ENCODE data around the gene SPATA31D1.
"Not testable (repeated sequence)": the region's sequence is repeated elsewhere in the genome, so short reads cannot be mapped to it uniquely, and the experiment has no call there.

SPATA31D1 gene

GRCh38 chr9:81988472-81988871 lies at the start of gene SPATA31D1:
Gene SPATA31D1 (plus strand): TSS chr9:81988772. CDS start chr9:81988819, 47 bp downstream.
- not testable (repeated sequence) for DNase-seq

GRCh38 chr9:81943393-81943792 lies 45.2 kb upstream of the SPATA31D1 start, which contains the start of gene SPATA31D3:
Gene SPATA31D3 (plus strand): TSS chr9:81943500. CDS start chr9:81943586, 86 bp downstream.
- DNase-seq: not testable (repeated sequence)

GRCh38 chr9:81948650-81949049 lies 39.9 kb upstream of the SPATA31D1 start:
- not testable (repeated sequence) for DNase-seq

GRCh38 chr9:81953096-81953495 lies 35.5 kb upstream of the SPATA31D1 start:
- no peak for DNase-seq

- no peak for DNase-seq
Measured at GRCh38 chr9:81955625-81956024, 32.9 kb upstream of the SPATA31D1 start.

DNA sequence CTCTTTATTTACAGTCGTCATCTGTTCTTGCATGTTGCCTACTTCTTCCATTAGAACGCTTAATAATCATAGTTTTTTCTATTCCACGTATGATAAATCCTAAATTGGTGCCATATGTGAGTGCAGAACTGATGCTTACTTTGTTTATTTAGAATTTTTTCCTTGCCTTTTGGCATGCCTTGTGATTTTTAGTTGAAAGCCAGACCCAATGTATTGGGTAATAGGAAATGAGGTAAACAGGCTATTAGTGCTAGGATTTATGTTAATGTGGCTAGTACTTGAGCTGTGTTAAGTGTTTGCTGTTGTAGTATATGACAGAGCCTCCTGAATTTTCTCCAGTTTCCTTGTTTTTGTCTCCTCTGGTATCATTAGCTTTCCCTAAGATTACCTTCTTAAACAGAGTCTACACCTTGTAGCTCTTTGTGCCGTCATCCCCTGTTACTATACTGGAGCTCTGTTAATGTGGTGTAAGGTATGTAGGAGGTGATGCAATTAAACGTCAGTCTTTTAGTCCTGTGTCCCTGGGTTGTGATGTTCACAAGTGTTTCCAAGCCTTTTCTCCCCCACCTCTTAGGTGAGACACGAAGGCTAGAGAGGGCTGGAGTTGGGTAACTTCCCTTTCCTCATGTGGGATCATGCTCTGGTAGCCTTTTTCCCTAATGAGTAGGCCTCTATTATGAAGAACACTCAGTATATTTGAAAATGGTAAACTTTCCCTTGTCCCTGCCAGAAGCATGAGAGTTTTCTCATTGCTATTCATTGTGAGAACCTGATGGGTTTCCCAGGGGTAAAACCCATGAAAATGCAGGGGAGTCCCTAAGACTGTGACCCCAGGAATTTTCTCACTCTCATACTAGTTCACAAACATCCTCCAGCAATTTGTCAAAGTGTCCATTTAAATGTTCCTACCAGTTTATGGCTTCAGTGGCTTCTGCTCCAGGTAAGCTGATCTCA lies 24.1 kb upstream of the SPATA31D1 start:
- no peak for DNase-seq

DNA sequence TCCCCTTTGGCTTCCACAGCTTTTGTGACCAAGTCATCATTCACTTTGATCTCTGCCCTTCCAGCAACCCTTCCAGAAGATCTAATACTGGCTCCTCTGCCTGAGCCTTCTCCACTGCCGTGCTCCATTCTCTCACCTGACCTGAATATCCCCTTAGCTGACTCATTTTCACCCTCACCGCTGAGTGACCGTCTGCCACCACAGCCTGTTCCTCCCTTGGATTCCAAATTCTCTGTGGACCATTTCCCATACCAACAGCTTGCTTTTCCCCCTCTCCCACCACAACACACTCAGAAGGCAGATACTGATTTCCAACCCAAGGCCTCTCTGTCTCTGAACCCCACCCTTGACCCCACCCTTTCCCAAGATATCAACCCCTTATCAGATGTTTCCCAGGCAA lies 20.5 kb upstream of the SPATA31D1 start:
- no peak for DNase-seq

- DNase-seq: no peak
Measured at GRCh38 chr9:81969971-81970370, 18.6 kb upstream of the SPATA31D1 start.

GRCh38 chr9:81971727-81972126 lies 16.8 kb upstream of the SPATA31D1 start:
- no peak for DNase-seq

DNA sequence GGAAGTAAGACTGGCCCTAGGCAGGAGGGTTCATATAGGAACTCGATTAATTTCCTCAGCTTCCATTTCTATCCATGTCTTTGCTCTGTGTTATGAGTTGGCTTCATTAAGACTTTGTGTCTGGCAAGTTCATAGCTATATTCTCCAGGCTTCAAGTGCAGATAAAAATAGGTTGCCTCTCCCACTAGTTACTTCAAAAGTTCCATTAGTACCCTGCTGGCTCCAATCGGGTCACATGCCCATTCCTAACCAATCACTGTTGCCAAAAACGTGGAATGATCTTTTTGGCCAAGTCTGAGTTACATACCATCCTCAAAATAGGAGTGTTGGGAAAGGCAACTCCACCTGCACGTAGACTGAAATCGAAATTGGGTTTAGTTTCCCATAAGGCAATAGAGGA lies 13.8 kb upstream of the SPATA31D1 start:
- DNase-seq: no peak

DNA sequence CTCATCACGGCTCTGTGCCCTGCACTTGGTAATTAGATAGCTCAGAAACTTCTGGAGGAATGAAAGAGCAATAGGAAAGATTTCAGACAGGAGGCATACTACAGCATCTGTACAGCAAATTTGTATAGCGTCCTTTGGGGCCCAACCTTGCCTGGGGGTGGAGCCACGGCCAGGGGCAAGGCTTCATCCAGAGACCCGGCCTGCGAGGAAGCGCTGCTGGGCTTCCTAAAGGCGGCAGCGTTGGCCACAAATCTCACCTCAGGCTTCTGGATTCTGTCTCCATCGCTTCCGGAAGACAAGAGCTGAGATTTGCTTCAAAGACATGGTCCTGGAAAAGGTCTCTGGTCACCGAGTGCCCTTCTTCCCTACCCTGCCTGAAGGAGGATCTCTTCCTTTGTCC lies 12.2 kb upstream of the SPATA31D1 start:
- DNase-seq: no peak

GRCh38 chr9:81979196-81979595 lies 9.4 kb upstream of the SPATA31D1 start:
- peak; percentile 16 for DNase-seq

GRCh38 chr9:81980568-81980967 lies 8.0 kb upstream of the SPATA31D1 start:
- DNase-seq: no peak

- DNase-seq: no peak
Measured at GRCh38 chr9:81981883-81982282, 6.7 kb upstream of the SPATA31D1 start.

DNA sequence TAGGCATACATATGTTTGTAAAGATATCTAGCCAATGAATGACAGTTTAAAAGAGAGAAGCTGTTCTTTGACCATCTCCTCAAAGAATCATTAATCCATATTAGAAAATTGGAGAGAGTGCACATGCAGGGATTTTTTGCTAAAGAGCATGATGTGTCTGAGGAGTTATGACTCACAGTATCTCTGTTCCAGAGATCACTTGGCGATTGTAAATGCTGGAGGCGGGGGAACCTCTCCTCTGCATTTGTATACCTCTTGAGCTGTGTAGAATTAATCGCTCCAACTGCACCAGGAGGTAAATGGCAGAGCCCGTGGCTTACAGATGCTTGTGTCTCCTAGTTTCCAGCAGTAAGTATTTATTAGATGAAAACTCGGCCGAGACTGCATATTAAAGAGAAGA lies 3.6 kb upstream of the SPATA31D1 start:
- DNase-seq: no peak

- no peak for DNase-seq
Measured at GRCh38 chr9:81986051-81986450, 2.5 kb upstream of the SPATA31D1 start.

DNA sequence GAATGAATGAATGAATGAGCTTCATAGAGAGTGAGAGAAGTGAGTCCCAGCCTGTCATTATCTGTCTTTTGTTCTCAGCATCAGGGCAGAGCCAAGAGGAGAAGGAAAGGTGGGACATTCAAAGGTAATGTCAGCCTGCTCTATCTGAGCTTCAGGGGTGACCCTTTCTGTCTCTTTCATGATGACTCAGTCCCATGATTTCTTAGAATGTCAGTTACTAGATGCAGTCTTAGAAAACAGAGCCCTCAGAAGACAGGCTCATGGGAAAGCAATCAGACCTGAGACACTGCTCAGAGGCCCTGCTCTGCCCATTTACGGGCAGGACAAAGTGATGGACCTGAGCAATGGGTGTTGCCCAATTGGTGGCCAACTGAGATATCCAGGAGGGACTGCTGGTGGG lies 1.1 kb downstream of the SPATA31D1 start:
- no peak for DNase-seq

DNA sequence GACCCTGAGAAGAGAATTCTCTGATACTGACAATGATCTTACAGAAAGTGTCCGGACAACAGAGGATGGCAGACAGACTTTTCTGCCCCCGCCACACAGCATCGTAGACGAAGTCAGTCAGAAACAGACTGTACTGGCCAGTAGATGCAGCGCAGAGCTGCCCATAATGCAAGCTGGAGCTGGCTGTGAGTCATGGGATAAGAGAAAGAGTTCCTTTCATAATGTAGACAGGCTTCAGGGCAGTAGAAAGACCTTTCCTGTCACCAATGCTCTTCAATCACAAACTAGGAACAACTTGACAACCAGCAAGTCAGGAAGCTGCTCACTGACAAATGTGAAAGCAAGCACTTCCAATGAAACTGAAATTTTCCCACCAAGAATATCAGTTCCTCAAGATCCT lies 5.1 kb downstream of the SPATA31D1 start:
- no peak for DNase-seq

DNA sequence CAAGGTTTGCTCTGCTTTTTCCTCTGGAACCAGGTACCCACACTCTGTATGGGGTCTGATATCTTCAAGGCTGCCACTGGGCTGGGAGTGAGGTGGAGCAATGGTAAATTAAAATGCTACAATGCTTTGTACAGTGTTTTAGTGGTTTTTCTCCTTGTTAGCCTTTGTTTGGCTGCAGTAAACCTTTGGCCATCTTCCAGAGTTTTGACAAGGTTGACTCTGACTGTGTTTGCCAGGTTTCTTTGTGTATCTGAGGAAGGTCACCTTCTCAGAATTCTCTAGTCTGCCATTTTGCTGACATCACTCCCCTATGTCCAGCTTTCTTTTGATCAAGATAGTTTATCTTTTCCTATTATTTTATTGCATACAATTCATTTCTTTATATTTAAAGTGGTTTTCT lies 11.2 kb downstream of the SPATA31D1 start:
- DNase-seq: no peak

GRCh38 chr9:82010711-82011110 lies 22.1 kb downstream of the SPATA31D1 start:
- DNase-seq: no peak

DNA sequence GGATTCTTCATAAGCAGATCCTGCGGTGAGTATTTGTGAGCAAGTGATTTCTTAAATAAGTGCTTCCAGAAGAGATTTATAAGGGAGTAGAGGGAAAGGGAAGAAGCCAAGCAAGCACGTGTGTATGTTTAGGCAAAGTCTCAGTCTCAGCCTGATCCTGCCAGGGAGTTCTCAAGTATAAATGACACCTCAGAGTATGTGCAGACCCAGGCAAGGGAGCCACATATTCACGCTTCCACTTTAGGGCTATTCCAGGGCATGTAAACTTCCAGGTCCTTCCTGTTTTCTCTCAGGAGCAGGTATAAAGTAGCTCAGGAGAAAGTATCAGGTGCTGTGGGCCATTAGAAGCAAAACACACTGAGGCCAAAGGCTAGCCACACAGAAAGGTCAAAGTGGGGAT lies 22.6 kb downstream of the SPATA31D1 start:
- DNase-seq: no peak

- DNase-seq: no peak
Measured at GRCh38 chr9:82012276-82012675, 23.7 kb downstream of the SPATA31D1 start.

GRCh38 chr9:82020331-82020730 lies 31.8 kb downstream of the SPATA31D1 start:
- no peak for DNase-seq

DNA sequence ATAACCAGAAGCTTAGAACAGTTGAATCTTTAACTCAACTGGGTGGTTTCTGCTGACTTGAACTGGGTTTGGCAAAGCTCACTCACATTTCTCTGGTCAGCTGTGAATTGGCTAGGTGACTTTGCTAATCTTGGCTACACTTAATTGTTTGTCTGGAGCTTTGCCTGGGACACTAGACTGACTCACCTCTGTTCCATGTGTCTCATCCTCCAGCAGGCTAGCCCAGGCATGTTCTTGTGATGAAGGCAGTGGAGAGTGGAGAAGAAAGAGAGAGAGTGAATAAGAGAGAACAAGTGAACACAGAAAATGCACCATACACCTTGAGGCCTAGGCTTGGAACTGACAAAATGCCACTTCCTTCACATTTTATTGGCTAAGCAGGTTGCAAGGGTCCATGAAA lies 32.6 kb downstream of the SPATA31D1 start:
- no peak for DNase-seq

DNA sequence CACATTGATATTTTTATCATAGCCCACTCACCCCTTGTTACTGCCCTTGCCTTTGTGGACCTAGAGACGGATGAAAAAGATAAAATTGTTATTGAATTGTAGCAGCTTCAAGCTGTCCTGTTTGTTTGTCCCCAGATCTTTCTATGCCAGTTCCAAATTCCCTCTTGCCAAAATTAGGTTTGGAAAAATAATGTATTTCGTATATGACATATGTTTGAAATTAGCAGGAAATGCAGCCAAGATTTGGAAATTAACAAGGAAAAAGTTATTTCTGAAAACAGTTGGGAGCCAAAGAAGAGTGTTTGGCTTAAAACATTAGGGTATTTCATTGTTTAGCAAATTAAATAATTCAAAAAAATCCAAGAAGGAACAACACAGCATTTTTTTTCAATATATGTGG lies 33.5 kb downstream of the SPATA31D1 start:
- no peak for DNase-seq
